Loucy (cell line): Measurements from ENCODE around the gene UNC5C.

Source experiments
- H2AFZ ChIP-seq: fragments of 200-600 bp; sonication (generic); 2 replicates; pipeline ENCODE4 v1.6.0; 2016; ENCODE audit warnings: antibody characterized with exemption, mild to moderate bottlenecking, low read length, moderate library complexity
- H3F3A ChIP-seq: fragments of 200-600 bp; 2 replicates; pipeline ENCODE4 v1.6.0; 2016; ENCODE audit warnings: antibody characterized with exemption, low read depth, mild to moderate bottlenecking
- H3K27me3 ChIP-seq: fragments of 200-600 bp; sonication (generic); 2 replicates; pipeline ENCODE4 v1.6.1; 2014; ENCODE audit warnings: low read length, mild to moderate bottlenecking; ENCODE audit not compliant: insufficient read depth, poor library complexity, severe bottlenecking
- H3K36me3 ChIP-seq: fragments of 200-600 bp; sonication (generic); 2 replicates; pipeline ENCODE4 v1.6.1; 2016; ENCODE audit warnings: low read length; ENCODE audit not compliant: insufficient read depth
- H3K4me1 ChIP-seq: fragments of 200-600 bp; sonication (generic); 2 replicates; pipeline ENCODE4 v1.5.1; 2014; ENCODE audit warnings: low read length, mild to moderate bottlenecking; ENCODE audit not compliant: insufficient read depth, poor library complexity, severe bottlenecking
- H3K4me2 ChIP-seq: fragments of 200-600 bp; sonication (generic); 2 replicates; pipeline ENCODE4 v1.6.0; 2014; ENCODE audit warnings: antibody characterized with exemption, low read length, low read depth, mild to moderate bottlenecking; ENCODE audit not compliant: poor library complexity, severe bottlenecking
- H3K4me3 ChIP-seq: fragments of 200-600 bp; sonication (generic); 2 replicates; pipeline ENCODE4 v1.5.1; 2014; ENCODE audit warnings: low read length, mild to moderate bottlenecking, mixed read lengths; ENCODE audit not compliant: poor library complexity, severe bottlenecking
- H3K79me2 ChIP-seq: fragments of 200-600 bp; sonication (generic); 2 replicates; pipeline ENCODE4 v1.6.1; 2014; ENCODE audit warnings: low read length; ENCODE audit not compliant: insufficient read depth
- H3K9ac ChIP-seq: fragments of 200-600 bp; sonication (generic); 2 replicates; pipeline ENCODE4 v1.6.0; 2014; ENCODE audit warnings: mild to moderate bottlenecking, low read depth, low read length, moderate library complexity; ENCODE audit not compliant: poor library complexity, severe bottlenecking
- H3K9me2 ChIP-seq: fragments of 200-600 bp; sonication (generic); replicated peaks from 2 replicates; pipeline ENCODE4 v1.6.1; 2016; ENCODE audit warnings: low read depth, low read length, mixed read lengths
- H3K9me3 ChIP-seq: fragments of 200-600 bp; sonication (generic); 2 replicates; pipeline ENCODE4 v1.6.1; 2014; ENCODE audit warnings: mild to moderate bottlenecking, antibody characterized with exemption, low read length, low read depth; ENCODE audit not compliant: insufficient read depth
- H4K20me1 ChIP-seq: fragments of 200-600 bp; sonication (generic); 2 replicates; pipeline ENCODE4 v1.6.0; 2014; ENCODE audit warnings: antibody characterized with exemption, low read length, mild to moderate bottlenecking; ENCODE audit not compliant: insufficient read depth, poor library complexity, severe bottlenecking
- EZH2phosphoT487 ChIP-seq: fragments of 200-600 bp; IDR thresholded peaks from 2 replicates; pipeline ENCODE4 v1.6.1; 2018; ENCODE audit warnings: antibody characterized with exemption, mild to moderate bottlenecking, moderate library complexity, borderline replicate concordance
- TF ChIP-seq, protein P1 (sequence below): fragments of 200-600 bp; sonication (generic); conservative IDR thresholded peaks from 2 replicates; pipeline ENCODE4 v1.5.1; 2014; ENCODE audit warnings: mild to moderate bottlenecking, antibody characterized with exemption, low read length

UNC5C gene

DNA sequence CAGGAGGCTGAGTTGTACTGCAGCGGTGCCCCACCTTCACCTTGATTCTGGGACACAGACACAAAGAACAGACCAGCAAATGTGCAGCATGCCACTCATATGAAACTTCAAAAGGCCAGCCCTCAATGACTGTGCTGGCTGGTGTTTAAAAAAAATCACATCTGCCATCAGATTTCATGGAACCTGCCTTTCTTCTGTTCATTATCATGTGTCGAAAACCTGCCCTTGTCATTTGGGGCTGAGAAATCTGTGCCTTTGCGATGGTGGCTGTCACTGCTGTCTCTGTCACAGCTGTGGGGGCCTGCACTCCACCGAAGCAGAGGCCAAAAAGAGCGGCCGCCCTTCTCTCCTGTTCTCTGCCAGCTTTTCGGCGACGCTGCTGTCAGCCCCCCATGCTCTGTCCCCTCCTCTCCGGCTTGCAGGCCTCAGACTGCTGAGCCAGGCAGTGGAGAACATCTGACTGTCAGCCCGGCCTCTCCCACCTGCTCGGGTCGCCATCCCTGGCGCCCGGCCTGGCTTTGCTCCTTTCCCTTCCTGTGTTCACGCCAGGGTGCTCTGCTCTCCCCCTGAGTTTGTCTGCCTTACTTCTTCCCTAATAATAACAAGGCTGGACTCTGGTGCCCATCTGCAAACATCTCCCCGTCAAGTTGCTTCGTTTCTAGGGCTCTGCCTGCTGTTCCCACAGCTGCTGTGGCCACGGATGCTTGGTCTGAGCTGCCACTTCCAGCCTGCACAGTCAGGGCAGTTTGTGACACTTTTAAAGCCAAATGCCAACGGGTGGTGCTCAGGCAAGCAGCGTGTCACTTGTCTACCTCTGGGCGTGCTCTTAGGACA, 355.2 kb downstream of the UNC5C start:
- no peak overlapping the region for H3K9ac ChIP-seq
- no peaks in the 10 kb centered on the region for H3K27me3 ChIP-seq
- no peaks in the 10 kb centered on the region for H3K9me3 ChIP-seq
- TF ChIP-seq, protein P1, sequence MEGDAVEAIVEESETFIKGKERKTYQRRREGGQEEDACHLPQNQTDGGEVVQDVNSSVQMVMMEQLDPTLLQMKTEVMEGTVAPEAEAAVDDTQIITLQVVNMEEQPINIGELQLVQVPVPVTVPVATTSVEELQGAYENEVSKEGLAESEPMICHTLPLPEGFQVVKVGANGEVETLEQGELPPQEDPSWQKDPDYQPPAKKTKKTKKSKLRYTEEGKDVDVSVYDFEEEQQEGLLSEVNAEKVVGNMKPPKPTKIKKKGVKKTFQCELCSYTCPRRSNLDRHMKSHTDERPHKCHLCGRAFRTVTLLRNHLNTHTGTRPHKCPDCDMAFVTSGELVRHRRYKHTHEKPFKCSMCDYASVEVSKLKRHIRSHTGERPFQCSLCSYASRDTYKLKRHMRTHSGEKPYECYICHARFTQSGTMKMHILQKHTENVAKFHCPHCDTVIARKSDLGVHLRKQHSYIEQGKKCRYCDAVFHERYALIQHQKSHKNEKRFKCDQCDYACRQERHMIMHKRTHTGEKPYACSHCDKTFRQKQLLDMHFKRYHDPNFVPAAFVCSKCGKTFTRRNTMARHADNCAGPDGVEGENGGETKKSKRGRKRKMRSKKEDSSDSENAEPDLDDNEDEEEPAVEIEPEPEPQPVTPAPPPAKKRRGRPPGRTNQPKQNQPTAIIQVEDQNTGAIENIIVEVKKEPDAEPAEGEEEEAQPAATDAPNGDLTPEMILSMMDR = no peak
- no peak for TF ChIP-seq EZH2phosphoT487
- no peaks in the 10 kb centered on the region for H3K9me2 ChIP-seq
- H2AFZ ChIP-seq = no peak overlapping the region
- H3K79me2 ChIP-seq = no peaks in the 10 kb centered on the region
- no peaks in the 10 kb centered on the region for H3K36me3 ChIP-seq
- no peak overlapping the region for H3K4me2 ChIP-seq
- H4K20me1 ChIP-seq = no peaks in the 10 kb centered on the region
- peaks cover 3% of the 10 kb centered on the region for H3K4me1 ChIP-seq
- H3K4me3 ChIP-seq = no peak overlapping the region
- H3F3A ChIP-seq = no peaks in the 10 kb centered on the region

DNA sequence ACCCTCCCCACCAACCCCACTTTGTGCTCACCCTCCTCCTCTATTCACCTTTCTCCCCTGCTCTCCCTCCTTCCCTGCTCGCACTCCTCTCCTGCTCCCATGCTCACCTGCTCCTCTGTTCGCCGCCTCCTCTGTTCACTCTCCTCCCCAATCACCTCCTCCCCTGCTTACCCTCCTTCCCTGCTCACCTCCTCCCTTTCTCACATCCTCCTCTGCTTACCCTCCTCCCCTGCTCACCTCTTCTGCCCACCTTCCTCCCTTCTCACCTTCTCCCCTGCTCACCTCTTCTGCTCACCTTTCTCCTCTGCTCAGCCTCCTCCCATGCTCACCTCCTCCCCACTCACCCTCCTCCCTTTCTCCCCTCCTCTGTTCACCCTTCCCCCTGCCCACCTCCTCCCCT, 357.2 kb downstream of the UNC5C start:
- Histone ChIP-seq H4K20me1 (no peaks in the 10 kb centered on the region), H3F3A (no peaks in the 10 kb centered on the region), H2AFZ (no peak overlapping the region), H3K4me1 (peaks cover 3% of the 10 kb centered on the region), H3K9me3 (no peaks in the 10 kb centered on the region), H3K36me3 (no peaks in the 10 kb centered on the region), H3K9ac (no peak overlapping the region), H3K27me3 (no peaks in the 10 kb centered on the region), H3K4me3 (no peak overlapping the region), H3K9me2 (no peaks in the 10 kb centered on the region), H3K79me2 (no peaks in the 10 kb centered on the region), H3K4me2 (no peak overlapping the region)
- TF ChIP-seq EZH2phosphoT487 = no peak
- TF ChIP-seq, protein P1 = no peak

DNA sequence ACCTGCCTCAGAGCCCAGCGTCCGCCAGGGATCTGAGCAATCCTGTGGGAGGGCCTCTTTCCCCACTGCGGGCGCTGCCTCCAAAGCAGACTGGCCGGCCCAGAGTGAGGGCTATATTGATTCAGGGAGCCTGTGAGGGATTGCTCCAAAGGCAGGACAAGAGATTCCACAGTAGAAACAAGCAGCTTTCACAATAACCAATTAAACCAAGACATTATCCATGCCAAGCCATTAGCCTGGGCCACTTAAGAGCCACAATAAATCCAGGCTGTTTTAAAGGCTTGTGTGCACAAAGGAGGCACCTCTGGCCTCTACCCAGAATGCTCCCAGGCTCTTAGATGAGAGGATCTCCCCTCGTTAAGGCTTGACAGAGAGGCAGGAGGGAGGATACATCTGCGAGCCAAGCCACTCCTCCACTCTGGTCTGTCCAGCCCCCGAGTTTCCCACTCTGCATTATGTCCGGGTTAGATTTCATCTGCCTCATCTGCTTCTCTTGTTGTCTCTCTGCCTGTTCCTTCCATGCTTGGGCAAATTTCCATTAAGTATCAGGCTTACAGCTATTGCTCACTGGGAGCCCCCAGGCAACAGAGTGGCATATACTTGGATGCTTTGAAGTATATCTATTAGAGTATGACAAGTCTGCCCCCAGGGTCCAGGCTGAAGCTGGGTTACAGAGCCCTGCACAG, 357.9 kb downstream of the UNC5C start:
- Histone ChIP-seq H4K20me1 (no peaks in the 10 kb centered on the region), H3K36me3 (no peaks in the 10 kb centered on the region), H3K27me3 (no peaks in the 10 kb centered on the region), H3F3A (no peaks in the 10 kb centered on the region), H3K4me1 (peaks cover 3% of the 10 kb centered on the region), H2AFZ (no peak overlapping the region), H3K4me3 (no peak overlapping the region), H3K9me3 (no peaks in the 10 kb centered on the region), H3K4me2 (no peak overlapping the region), H3K79me2 (no peaks in the 10 kb centered on the region), H3K9me2 (no peaks in the 10 kb centered on the region), H3K9ac (no peak overlapping the region)
- TF ChIP-seq EZH2phosphoT487 = no peak
- TF ChIP-seq, protein P1 = no peak
